CD14-positive monocyte (primary cell): Measurements from ENCODE around the gene DDHD1. TPM values are rescaled to one million over a fixed set of nuclear protein-coding genes. Genes with fewer than 3 reads are reported as not detected.

Experiments used
- DNase-seq, 3 donors: peaks; one replicate each; pipeline ENCODE4 v3.0.0-alpha.2; 2011 to 2022
- H2AFZ ChIP-seq: 2 replicates; pipeline ENCODE4 v1.6.0; 2012; ENCODE audit warnings: mild to moderate bottlenecking, low read depth, low read length, inconsistent platforms; ENCODE audit not compliant: insufficient read depth, poor library complexity, severe bottlenecking
- H3K27ac ChIP-seq, 2 donors: 1 replicate in 1 of 2; 2 replicates in 1 of 2; pipeline ENCODE4 v1.5.1; 2012 to 2013; ENCODE audit warnings: low read length in 2 of 2, control low read depth in 1 of 2, inconsistent platforms in 1 of 2, low read depth in 1 of 2, mild to moderate bottlenecking in 1 of 2
- H3K27me3 ChIP-seq, 2 donors: one replicate each; pipeline versions ENCODE4 v1.6.0 to v1.6.1; 2011 to 2013; ENCODE audit warnings: low read length in 2 of 2; ENCODE audit not compliant: control insufficient read depth in 2 of 2, insufficient read depth in 2 of 2
- H3K36me3 ChIP-seq, 2 donors: replicated peaks in 1 of 2; 1 replicate in 1 of 2; 2 replicates in 1 of 2; pipeline versions ENCODE4 v1.5.1 to v1.6.1; 2012 to 2013; ENCODE audit warnings: low read length in 2 of 2, control low read depth in 1 of 2, inconsistent platforms in 1 of 2, mild to moderate bottlenecking in 1 of 2; ENCODE audit not compliant: insufficient read depth in 2 of 2, control insufficient read depth in 1 of 2
- H3K4me1 ChIP-seq, 2 donors: 1 replicate in 1 of 2; 2 replicates in 1 of 2; pipeline versions ENCODE4 v1.5.1 to v1.6.1; 2012 to 2013; ENCODE audit warnings: low read length in 2 of 2, control low read depth in 1 of 2, inconsistent platforms in 1 of 2, mild to moderate bottlenecking in 1 of 2, moderate library complexity in 1 of 2; ENCODE audit not compliant: insufficient read depth in 2 of 2, control insufficient read depth in 1 of 2
- H3K4me2 ChIP-seq: replicated peaks from 2 replicates; pipeline ENCODE3; 2012; ENCODE audit warnings: low read length, moderate library complexity, mild to moderate bottlenecking; ENCODE audit not compliant: poor library complexity, severe bottlenecking; ENCODE audit errors: extremely low read depth
- H3K4me3 ChIP-seq, 3 experiments: fragments of 200-600 bp in 1 of 3; sonication (generic) in 1 of 3; replicated peaks in 1 of 3; 1 replicate in 2 of 3; 2 replicates in 1 of 3; pipeline ENCODE4 v1.5.1; 2011 to 2013; ENCODE audit warnings: low read length in 3 of 3, mild to moderate bottlenecking in 3 of 3, control low read depth in 2 of 3, low read depth in 2 of 3, inconsistent platforms in 1 of 3, moderate library complexity in 1 of 3
- H3K79me2 ChIP-seq: 2 replicates; pipeline ENCODE4 v1.6.0; 2012; ENCODE audit warnings: mild to moderate bottlenecking, control low read depth, inconsistent platforms, low read length, moderate library complexity; ENCODE audit not compliant: insufficient read depth
- H3K9ac ChIP-seq: 2 replicates; pipeline ENCODE4 v1.6.0; 2017; ENCODE audit warnings: low read length, mild to moderate bottlenecking; ENCODE audit not compliant: insufficient read depth, poor library complexity, severe bottlenecking
- H3K9me3 ChIP-seq, 2 donors: replicated peaks in 1 of 2; 1 replicate in 1 of 2; 2 replicates in 1 of 2; pipeline versions ENCODE4 v1.5.1 to v1.6.1; 2012 to 2013; ENCODE audit warnings: low read length in 2 of 2, control low read depth in 1 of 2; ENCODE audit not compliant: control insufficient read depth in 1 of 2, insufficient read depth in 1 of 2
- H4K20me1 ChIP-seq: 2 replicates; pipeline ENCODE4 v1.6.0; 2012; ENCODE audit warnings: mild to moderate bottlenecking, low read length, control low read depth, moderate library complexity; ENCODE audit not compliant: insufficient read depth
- H3K27ac Mint-ChIP-seq, 7 donors: one replicate each; pipeline ENCODE4 v1.8.0; 2020; ENCODE audit warnings: mild to moderate bottlenecking in 7 of 7, mixed read lengths in 7 of 7, moderate library complexity in 6 of 7, inconsistent platforms in 2 of 7
- H3K27me3 Mint-ChIP-seq, 3 donors: one replicate each; pipeline ENCODE4 v1.8.0; 2021 to 2022; ENCODE audit warnings: low read depth in 3 of 3, mild to moderate bottlenecking in 3 of 3, mixed read lengths in 3 of 3, moderate library complexity in 3 of 3, inconsistent platforms in 1 of 3
- H3K36me3 Mint-ChIP-seq, 2 donors: one replicate each; pipeline ENCODE4 v1.8.0; 2020; ENCODE audit warnings: mixed read lengths in 2 of 2, inconsistent platforms in 1 of 2, mild to moderate bottlenecking in 1 of 2
- H3K4me1 Mint-ChIP-seq: one replicate; pipeline ENCODE4 v1.8.0; 2020; ENCODE audit warnings: mild to moderate bottlenecking, mixed read lengths
- H3K4me3 Mint-ChIP-seq, 2 donors: one replicate each; pipeline ENCODE4 v1.8.0; 2020; ENCODE audit warnings: mild to moderate bottlenecking in 2 of 2, mixed read lengths in 2 of 2, moderate library complexity in 1 of 2
- H3K9me3 Mint-ChIP-seq, 7 donors: one replicate each; pipeline ENCODE4 v1.8.0; 2020 to 2022; ENCODE audit warnings: mixed read lengths in 7 of 7, mild to moderate bottlenecking in 6 of 7, moderate library complexity in 6 of 7, inconsistent platforms in 2 of 7
- WGBS: methylation state at CpG from one replicate; pipeline ENCODE4 v1.1.5; 2013; ENCODE audit warnings: missing lambda C conversion rate; ENCODE audit not compliant: insufficient coverage; 5-methylcytosine and 5-hydroxymethylcytosine counted together
- intact Hi-C, 2 donors: fragments of 100-400 bp; cut with micrococcal nuclease; formaldehyde crosslinking; loops; one replicate each; pipeline versions ENCODE4 v1.15.0 to v1.15.1; 2023
- polyA plus RNA-seq, 3 donors: library from polyadenylated mRNA; depleted of rRNA in 1 of 3; unstranded in 2 of 3; stranded (reverse) in 1 of 3; fragments of 300-500 nt in 2 of 3; fragments of >200 nt in 1 of 3; fragmentation: Illumina TruSeq in 2 of 3; gene quantifications; 1 replicate in 2 of 3; 2 replicates in 1 of 3; pipeline ENCODE4 v1.2.3, GENCODE V29; 2012 to 2021
- TF ChIP-seq, protein P1 (sequence below): fragments of 200-600 bp; IDR thresholded peaks from one replicate; pipeline ENCODE4 v1.8.0; 2022; ENCODE audit warnings: antibody characterized with exemption, mild to moderate bottlenecking

DDHD1 gene
- polyA plus RNA-seq, 3 donors = 2.2 to 7.0 (median 3.1) TPM

DNA sequence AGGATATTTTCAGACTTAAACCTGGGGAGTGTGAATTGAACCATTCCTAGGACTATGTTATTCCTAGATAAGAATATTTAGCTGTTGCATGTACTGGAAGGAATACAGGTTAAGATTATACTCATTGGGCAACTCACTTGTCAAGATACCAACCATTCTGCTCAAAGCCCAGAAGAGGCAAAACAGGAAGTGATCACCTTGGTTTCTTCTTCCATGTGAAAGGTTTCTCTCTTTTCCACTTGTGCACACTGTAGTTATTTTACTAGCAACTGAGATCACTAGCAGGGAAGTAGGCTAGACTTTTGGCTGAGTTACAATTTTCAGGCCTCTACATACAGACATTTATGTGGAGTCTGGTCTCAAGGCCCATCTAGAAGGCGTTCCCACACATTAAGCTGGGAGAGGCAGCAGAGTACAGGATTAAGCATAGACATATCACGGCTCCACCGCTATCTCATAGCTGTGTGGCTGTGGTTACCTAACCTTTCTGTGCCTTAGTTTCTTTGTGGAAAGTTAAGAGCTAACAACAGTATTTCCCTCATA, 118.4 kb downstream of the DDHD1 start:
- Histone ChIP-seq H3K4me2 (no peak overlapping the region), H4K20me1 (no peaks in the 10 kb centered on the region), H3K4me3 (no peak overlapping the region), H3K4me1 (no peaks in the 10 kb centered on the region), H3K79me2 (no peaks in the 10 kb centered on the region), H3K9ac (no peak overlapping the region), H3K27me3 (no peaks in the 10 kb centered on the region), H2AFZ (no peak overlapping the region), H3K9me3 (no peaks in the 10 kb centered on the region), H3K27ac (no peak overlapping the region), H3K36me3 (peaks cover 6 to 31% of the 10 kb centered on the region in 2 donors)
- Mint-ChIP-seq H3K27ac (no peak overlapping the region), H3K27me3 (no peaks in the 10 kb centered on the region), H3K9me3 (peaks cover 0 to 10% (median 4%) of the 10 kb centered on the region in 7 donors), H3K4me1 (peaks cover 2% of the 10 kb centered on the region), H3K4me3 (no peak overlapping the region), H3K36me3 (peaks cover 25 to 27% of the 10 kb centered on the region in 2 donors)
- no peak for DNase-seq
- intact Hi-C loops = no loop called here
- 100% methylated on average over 1 of the region's 3 CpGs for WGBS
- TF ChIP-seq, protein P1, sequence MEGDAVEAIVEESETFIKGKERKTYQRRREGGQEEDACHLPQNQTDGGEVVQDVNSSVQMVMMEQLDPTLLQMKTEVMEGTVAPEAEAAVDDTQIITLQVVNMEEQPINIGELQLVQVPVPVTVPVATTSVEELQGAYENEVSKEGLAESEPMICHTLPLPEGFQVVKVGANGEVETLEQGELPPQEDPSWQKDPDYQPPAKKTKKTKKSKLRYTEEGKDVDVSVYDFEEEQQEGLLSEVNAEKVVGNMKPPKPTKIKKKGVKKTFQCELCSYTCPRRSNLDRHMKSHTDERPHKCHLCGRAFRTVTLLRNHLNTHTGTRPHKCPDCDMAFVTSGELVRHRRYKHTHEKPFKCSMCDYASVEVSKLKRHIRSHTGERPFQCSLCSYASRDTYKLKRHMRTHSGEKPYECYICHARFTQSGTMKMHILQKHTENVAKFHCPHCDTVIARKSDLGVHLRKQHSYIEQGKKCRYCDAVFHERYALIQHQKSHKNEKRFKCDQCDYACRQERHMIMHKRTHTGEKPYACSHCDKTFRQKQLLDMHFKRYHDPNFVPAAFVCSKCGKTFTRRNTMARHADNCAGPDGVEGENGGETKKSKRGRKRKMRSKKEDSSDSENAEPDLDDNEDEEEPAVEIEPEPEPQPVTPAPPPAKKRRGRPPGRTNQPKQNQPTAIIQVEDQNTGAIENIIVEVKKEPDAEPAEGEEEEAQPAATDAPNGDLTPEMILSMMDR = no peak

DNA sequence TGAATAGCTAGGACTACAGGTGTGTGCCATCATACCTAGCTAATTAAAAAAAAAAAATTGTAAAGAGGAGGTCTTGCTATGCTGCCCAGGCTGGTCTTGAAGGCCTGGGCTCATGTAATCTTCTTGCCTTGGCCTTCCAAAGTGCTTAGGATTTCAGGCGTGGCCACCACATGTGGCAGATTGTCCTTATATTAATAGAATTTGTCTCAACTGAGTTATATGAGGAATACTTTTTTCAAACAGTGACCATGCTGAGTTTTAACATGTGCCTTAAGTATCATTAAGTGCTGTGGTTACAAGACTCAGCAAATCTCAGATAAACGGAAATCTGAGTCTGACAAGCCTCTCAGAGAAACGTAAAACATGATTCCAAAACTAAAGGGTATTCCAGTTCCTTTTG, 119.1 kb downstream of the DDHD1 start:
- Histone ChIP-seq H2AFZ (no peak overlapping the region), H4K20me1 (no peaks in the 10 kb centered on the region), H3K36me3 (peaks cover 2 to 24% of the 10 kb centered on the region in 2 donors), H3K4me2 (no peak overlapping the region), H3K4me3 (no peak overlapping the region), H3K9me3 (no peaks in the 10 kb centered on the region), H3K27me3 (no peaks in the 10 kb centered on the region), H3K27ac (no peak overlapping the region), H3K79me2 (no peaks in the 10 kb centered on the region), H3K4me1 (no peaks in the 10 kb centered on the region), H3K9ac (no peak overlapping the region)
- intact Hi-C loops = no loop called here
- peaks cover 20 to 21% of the 10 kb centered on the region in 2 donors for H3K36me3 Mint-ChIP-seq
- DNase-seq = no peak
- no peak overlapping the region for H3K27ac Mint-ChIP-seq
- H3K4me3 Mint-ChIP-seq = no peak overlapping the region
- no peaks in the 10 kb centered on the region for H3K27me3 Mint-ChIP-seq
- TF ChIP-seq, protein P1 = no peak
- H3K9me3 Mint-ChIP-seq = peaks cover 0 to 10% (median 4%) of the 10 kb centered on the region in 7 donors
- WGBS = no CpG with 5 or more reads among the region's 3 CpGs
- H3K4me1 Mint-ChIP-seq = peaks cover 2% of the 10 kb centered on the region
